Measurements from ENCODE around the gene TTYH2.
"Not testable (repeated sequence)": the region's sequence is repeated elsewhere in the genome, so short reads cannot be mapped to it uniquely, and the experiment has no call there.

The TTYH2 gene, protein sequence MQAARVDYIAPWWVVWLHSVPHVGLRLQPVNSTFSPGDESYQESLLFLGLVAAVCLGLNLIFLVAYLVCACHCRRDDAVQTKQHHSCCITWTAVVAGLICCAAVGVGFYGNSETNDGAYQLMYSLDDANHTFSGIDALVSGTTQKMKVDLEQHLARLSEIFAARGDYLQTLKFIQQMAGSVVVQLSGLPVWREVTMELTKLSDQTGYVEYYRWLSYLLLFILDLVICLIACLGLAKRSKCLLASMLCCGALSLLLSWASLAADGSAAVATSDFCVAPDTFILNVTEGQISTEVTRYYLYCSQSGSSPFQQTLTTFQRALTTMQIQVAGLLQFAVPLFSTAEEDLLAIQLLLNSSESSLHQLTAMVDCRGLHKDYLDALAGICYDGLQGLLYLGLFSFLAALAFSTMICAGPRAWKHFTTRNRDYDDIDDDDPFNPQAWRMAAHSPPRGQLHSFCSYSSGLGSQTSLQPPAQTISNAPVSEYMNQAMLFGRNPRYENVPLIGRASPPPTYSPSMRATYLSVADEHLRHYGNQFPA

DNA sequence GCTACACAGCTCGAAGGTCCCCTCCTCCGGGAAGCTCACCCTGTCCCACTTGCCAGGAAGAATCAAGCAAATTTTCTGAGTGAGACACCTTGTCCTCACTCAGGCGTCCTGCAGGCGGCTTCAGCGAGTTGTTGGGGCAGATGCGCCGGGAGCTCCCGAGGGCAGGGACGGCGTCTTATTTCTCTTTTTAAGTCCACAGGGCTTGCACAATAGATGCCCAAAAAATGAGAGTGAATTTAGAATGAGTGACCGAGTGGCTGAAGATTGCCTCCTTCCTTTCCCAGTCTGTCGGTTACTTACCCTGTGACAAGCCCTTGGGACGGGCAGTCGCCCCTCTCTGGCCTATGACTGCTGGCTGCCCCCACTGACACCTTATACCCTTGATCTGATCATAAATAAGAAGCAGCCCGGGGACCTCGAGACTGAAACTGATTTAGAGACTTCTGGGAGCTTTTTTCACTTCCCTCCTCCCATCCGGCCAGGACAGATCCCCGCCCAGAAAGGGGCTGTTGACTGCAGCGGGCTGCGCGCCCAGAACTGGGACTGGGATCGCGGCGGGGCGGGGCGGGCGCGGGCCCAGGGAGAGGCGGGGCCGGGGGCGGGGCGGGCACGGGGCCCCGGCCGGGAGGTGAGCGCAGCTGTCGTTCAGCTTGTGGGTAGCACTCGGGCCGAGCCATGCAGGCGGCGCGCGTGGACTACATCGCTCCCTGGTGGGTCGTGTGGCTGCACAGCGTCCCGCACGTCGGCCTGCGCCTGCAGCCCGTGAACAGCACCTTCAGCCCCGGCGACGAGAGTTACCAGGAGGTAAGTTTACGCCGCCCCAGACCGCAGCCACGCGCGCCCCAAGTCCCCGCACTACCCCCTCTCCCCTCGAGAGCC is at the start of gene TTYH2:
Gene TTYH2, plus strand, starts transcription at position 659 of the 879 bp plus-strand sequence. Its CDS starts 17 bp downstream, at position 676.
- peak; percentile 84 for DNase-seq

GRCh38 chr17:74163836-74164235 is 49.5 kb upstream of the TTYH2 start:
- no peak for DNase-seq

- no peak for DNase-seq
These were observed 48.8 kb upstream of the TTYH2 start for GRCh38 chr17:74164446-74165045.

GRCh38 chr17:74165797-74166365 is 47.5 kb upstream of the TTYH2 start:
- no peak for DNase-seq

DNA sequence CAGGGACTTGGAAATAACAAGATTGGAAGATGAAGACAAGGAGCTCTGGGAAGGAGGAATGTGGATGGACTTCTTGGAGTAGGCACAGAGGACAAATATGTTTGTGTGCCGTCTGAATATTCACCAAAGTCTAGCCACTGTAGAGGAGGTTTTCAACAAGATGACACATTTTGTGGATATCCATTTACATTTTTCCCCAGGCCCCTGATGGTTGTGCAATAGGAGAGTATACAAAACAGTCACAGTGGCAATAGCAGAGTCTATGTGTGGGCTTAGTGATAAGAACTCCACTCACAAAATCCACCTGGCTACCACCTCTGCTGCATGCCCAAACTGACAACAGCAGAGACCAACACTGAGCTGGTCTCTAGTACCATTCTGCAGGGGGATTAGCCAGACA is 42.4 kb upstream of the TTYH2 start:
- no peak for DNase-seq

DNA sequence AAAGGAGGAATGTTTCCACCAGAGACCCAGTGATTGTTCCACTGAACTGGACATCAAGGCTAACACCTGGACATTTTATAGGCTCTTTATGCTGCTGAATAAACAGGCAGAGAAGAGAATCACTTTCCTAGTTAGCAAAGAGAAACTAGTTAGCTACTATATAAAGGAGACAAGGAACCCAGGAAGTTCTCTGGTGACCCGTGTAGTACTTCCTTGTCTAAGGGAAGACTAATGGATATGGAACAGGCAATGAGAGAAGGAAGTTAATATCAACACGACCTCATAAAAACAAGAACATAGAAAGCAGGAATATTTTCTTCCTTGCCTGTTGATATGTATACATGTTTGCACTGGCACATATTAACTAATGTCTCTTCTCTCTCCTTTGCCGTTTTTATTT is 40.7 kb upstream of the TTYH2 start:
- DNase-seq, result no peak

- peak; percentile 21 for DNase-seq
These were observed 36.8 kb upstream of the TTYH2 start for GRCh38 chr17:74176546-74177001.

- DNase-seq, result no peak
These were observed 36.3 kb upstream of the TTYH2 start for GRCh38 chr17:74177018-74177450.

DNA sequence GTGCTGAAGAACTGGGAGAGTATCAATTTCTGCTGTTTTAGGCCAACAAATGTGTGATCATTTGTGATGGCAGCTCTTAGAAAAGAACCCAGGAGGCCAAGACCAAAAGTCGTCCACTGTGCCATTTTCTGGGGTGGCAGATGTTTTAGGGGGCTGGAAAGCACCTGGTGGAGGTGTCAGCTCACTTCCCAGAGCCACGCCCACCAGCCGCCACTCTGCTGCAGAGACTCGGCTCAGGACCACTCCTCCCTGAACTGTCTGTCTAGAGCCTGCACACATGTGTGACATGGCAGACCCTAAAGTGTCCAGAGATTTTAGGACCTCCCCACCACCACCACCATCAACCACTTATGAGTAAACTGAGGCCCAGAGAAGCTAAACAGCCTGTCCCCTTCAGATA is 33.8 kb upstream of the TTYH2 start:
- no peak for DNase-seq

DNA sequence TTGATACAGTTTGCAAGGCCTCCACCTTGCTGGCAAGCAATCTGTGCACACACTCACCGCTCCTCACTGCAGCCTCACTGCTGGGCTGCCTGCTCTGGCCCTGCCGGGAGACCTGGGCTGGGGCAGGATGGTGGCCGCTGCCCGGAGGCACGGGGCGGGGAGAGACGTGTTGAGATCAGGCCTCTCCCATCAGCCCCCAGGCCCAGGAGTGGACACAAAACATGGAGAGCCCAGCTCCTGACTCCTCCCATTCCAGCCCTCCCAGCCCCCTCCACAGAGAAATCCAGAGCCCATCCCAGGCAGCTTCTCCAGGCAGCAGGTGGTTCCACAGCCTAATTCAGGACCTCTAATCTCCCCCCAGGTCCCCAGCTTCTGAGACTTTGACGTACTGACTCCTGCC is 33.0 kb upstream of the TTYH2 start:
- no peak for DNase-seq

- DNase-seq, result no peak
These were observed 32.0 kb upstream of the TTYH2 start for GRCh38 chr17:74181341-74181740.

DNA sequence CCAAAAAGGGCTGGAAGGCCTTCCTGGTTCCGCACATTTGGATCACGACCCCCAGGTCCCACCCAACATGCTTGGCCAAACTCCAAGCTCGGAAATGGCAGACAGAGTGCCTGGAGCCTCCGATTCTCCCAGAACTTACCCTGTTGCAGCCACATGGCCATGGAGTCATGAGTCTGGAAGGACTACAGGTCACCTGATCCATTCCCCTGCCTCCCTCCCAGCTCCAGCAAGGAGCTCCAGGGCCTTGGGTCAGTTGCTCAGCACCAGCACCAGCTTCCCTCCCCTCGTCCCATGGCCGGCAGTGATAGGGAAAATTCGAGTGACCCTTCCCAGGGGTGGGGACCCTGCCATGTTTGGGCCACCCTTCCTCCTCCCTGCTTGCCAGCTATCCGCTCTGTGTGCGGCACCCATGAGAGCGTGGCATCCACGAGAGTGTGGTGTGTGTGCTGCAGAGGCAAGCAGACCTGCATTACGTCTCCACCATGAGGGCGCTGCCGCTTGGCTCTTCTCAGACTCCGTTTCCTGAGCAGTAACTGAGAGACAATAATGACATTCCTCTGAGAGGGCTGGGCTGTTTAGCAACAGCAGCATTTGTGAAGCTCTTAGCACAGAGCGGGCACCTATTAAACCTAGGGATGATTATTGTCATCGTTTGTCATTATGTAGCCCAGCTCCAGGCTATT is 31.2 kb upstream of the TTYH2 start:
- no peak for DNase-seq

DNA sequence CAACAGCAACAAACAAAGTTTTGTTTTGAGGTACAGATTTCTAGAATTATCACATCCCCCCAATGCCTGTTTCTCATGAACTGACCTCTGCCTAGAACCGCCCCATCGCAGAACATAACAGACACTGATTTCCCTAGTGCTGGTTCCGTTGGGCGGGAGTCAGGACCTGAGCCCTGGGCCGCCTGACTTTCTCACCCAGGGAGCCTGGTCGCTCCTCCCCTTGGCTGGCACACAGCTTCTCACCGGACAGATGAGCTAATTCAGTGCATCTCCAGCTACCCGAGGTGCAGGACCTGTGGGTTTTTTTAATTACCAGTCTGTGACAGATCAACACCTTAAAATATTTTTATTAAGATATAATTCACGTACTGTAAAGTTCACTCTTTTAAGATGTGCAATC is 30.0 kb upstream of the TTYH2 start:
- DNase-seq, result no peak

GRCh38 chr17:74185571-74186185 is 27.7 kb upstream of the TTYH2 start:
- no peak for DNase-seq

DNA sequence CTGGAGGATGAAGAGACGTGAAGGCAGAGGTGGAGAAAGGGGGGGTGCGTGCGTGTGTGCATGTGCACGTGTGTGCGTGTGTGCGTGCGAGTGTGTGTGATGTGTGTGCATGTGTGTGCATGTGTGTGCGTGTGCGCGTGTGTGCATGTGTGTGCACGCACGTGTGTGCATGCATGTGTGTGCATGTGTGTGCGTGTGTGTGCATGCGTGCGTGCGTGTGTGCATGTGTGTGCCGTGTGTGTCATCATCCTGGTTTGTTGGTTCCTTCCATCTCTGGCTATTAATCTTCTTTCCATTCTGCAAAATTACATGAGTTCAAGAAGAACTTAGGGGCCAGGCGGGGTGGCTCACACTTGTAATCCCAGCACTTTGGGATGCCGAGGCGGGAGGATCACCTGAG is 26.9 kb upstream of the TTYH2 start:
- DNase-seq, result no peak

DNA sequence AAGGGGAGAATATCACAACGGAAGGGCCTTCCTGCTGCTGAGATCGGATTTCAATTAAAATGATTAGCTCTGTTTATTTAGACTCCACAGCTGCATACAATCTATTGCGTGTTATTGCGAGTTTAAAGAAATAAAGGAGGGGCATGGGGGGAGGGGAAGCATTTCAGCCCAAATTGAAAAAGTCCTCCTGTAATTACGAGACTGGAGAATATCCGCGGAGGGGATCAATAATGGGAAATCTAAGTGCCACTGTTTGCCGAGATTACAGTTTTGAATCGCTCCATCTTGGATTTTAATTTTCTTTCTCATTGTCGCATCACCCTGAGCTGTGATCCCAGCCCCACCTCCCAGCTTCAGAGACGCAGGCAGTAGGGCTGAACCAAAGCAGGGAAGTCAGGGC is 25.6 kb upstream of the TTYH2 start:
- no peak for DNase-seq

- DNase-seq, result not testable (repeated sequence)
These were observed 24.7 kb upstream of the TTYH2 start for GRCh38 chr17:74188687-74189086.

GRCh38 chr17:74190154-74190553 is 23.2 kb upstream of the TTYH2 start:
- DNase-seq, result peak; percentile 54

DNA sequence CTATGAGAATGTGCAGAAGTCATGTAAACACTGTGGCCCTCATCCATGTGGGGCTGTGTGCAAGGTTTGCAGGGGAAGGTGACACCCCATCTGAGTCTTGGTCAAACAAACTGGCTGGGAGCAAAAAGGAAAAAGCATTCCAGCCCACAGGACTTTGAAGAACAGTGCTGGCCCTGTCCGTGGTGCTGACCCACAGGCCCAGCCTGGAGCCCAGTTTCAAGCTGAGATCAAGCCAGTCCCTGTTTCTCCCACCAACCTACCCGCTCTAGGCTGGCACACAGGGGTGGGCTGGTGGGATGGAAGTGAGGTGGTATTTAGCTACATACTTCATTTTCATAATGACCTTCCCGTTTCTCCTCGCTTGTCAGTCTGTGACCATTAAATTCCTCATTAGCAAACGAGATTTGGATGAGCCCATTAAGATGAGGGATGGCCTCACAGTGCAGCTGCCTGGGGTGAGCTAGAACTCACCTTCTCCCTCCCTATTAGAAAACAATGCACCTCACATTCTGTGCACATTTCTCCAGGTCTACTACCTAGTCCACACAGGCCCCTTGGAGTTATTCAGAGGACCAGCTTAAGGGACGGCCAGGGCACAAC is 22.5 kb upstream of the TTYH2 start:
- no peak for DNase-seq

DNA sequence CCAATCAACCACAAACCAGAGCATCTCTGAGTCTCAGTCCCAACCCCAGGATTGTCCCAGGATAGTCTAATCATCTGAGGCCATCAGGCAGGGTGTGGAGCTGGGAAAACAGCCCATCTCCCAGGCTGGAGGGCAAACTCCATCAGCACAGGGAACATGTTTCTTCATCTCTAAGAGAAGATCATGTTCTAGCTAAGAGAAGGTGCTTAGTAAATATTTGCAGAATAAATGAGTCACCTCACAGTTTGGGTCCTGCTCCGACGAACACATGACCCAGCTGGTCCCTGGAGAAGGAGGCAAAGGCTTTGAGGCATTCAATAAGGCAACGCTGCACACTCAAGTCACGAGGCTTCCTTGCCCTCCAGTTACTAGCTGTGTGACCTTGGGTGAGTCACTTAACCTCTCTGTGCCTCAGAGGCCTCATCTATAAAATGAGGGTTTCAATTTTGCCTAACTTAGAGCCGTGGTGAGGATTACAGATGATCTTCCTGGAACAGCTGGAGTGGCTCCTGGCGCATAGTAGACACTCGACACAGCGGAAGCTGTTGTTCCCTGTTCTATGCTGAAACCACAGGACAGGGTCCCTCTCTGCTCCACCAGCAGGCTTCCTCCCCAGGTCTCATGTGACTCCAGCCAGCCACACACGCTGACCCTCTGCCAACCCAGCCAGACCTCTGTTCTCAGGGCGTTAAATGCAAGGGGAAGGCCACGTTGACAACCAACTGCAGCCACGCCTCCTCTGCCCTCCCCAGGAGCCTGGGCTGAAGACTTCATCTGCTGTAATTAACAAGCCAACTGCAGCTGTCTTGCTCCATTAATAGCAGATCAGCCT is 20.2 kb upstream of the TTYH2 start:
- no peak for DNase-seq
